ENCODE data around the gene KRTAP5-9. TPM values are rescaled to one million over a fixed set of nuclear protein-coding genes. Genes with fewer than 3 reads are reported as not detected.

The KRTAP5-9 gene
- total and polyA plus RNA-seq, 9 of the 15 experiments (the other 6 are each of a cell fraction or from before 2014, with no cell fraction given) = not detected

DNA sequence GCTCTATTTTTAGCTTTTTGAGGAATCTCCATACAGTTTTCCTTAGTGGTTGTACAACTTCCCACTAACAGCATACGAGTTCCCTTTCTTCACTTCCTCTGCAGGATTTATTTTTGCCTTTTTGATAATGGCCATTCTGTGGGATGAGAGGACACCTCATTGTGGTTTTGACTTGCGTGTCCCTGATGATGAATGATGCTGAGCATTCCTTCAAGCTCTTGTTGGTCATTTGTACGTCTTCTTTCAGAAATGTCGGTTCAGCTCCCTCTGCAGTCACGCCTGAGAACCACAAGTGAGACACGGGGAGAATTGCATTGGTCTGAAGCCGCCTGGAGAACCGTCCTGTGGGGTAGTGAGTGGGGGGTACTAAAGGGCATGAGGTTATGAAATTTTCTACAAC lies 15.2 kb downstream of the KRTAP5-9 start (continued):
- TF ChIP-seq, protein P1, sequence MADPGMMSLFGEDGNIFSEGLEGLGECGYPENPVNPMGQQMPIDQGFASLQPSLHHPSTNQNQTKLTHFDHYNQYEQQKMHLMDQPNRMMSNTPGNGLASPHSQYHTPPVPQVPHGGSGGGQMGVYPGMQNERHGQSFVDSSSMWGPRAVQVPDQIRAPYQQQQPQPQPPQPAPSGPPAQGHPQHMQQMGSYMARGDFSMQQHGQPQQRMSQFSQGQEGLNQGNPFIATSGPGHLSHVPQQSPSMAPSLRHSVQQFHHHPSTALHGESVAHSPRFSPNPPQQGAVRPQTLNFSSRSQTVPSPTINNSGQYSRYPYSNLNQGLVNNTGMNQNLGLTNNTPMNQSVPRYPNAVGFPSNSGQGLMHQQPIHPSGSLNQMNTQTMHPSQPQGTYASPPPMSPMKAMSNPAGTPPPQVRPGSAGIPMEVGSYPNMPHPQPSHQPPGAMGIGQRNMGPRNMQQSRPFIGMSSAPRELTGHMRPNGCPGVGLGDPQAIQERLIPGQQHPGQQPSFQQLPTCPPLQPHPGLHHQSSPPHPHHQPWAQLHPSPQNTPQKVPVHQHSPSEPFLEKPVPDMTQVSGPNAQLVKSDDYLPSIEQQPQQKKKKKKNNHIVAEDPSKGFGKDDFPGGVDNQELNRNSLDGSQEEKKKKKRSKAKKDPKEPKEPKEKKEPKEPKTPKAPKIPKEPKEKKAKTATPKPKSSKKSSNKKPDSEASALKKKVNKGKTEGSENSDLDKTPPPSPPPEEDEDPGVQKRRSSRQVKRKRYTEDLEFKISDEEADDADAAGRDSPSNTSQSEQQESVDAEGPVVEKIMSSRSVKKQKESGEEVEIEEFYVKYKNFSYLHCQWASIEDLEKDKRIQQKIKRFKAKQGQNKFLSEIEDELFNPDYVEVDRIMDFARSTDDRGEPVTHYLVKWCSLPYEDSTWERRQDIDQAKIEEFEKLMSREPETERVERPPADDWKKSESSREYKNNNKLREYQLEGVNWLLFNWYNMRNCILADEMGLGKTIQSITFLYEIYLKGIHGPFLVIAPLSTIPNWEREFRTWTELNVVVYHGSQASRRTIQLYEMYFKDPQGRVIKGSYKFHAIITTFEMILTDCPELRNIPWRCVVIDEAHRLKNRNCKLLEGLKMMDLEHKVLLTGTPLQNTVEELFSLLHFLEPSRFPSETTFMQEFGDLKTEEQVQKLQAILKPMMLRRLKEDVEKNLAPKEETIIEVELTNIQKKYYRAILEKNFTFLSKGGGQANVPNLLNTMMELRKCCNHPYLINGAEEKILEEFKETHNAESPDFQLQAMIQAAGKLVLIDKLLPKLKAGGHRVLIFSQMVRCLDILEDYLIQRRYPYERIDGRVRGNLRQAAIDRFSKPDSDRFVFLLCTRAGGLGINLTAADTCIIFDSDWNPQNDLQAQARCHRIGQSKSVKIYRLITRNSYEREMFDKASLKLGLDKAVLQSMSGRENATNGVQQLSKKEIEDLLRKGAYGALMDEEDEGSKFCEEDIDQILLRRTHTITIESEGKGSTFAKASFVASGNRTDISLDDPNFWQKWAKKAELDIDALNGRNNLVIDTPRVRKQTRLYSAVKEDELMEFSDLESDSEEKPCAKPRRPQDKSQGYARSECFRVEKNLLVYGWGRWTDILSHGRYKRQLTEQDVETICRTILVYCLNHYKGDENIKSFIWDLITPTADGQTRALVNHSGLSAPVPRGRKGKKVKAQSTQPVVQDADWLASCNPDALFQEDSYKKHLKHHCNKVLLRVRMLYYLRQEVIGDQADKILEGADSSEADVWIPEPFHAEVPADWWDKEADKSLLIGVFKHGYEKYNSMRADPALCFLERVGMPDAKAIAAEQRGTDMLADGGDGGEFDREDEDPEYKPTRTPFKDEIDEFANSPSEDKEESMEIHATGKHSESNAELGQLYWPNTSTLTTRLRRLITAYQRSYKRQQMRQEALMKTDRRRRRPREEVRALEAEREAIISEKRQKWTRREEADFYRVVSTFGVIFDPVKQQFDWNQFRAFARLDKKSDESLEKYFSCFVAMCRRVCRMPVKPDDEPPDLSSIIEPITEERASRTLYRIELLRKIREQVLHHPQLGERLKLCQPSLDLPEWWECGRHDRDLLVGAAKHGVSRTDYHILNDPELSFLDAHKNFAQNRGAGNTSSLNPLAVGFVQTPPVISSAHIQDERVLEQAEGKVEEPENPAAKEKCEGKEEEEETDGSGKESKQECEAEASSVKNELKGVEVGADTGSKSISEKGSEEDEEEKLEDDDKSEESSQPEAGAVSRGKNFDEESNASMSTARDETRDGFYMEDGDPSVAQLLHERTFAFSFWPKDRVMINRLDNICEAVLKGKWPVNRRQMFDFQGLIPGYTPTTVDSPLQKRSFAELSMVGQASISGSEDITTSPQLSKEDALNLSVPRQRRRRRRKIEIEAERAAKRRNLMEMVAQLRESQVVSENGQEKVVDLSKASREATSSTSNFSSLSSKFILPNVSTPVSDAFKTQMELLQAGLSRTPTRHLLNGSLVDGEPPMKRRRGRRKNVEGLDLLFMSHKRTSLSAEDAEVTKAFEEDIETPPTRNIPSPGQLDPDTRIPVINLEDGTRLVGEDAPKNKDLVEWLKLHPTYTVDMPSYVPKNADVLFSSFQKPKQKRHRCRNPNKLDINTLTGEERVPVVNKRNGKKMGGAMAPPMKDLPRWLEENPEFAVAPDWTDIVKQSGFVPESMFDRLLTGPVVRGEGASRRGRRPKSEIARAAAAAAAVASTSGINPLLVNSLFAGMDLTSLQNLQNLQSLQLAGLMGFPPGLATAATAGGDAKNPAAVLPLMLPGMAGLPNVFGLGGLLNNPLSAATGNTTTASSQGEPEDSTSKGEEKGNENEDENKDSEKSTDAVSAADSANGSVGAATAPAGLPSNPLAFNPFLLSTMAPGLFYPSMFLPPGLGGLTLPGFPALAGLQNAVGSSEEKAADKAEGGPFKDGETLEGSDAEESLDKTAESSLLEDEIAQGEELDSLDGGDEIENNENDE (IDR thresholded peaks at IDR 0.05; ENCODE audit: low read depth, low read length) = no peak
- TF ChIP-seq, protein P2, sequence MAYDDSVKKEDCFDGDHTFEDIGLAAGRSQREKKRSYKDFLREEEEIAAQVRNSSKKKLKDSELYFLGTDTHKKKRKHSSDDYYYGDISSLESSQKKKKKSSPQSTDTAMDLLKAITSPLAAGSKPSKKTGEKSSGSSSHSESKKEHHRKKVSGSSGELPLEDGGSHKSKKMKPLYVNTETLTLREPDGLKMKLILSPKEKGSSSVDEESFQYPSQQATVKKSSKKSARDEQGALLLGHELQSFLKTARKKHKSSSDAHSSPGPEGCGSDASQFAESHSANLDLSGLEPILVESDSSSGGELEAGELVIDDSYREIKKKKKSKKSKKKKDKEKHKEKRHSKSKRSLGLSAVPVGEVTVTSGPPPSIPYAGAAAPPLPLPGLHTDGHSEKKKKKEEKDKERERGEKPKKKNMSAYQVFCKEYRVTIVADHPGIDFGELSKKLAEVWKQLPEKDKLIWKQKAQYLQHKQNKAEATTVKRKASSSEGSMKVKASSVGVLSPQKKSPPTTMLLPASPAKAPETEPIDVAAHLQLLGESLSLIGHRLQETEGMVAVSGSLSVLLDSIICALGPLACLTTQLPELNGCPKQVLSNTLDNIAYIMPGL (CRISPR knock-in tag; IDR thresholded peaks at IDR 0.05) = no peak
- TF ChIP-seq ILK (tag; IDR thresholded peaks at IDR 0.05; ENCODE audit: borderline replicate concordance, low read depth) (no peak), RCOR1 (IDR thresholded peaks at IDR 0.05; ENCODE audit: borderline replicate concordance in 1 of 2, low read depth in 2 of 2, low read length in 2 of 2) (0 out of 4 replicates have a peak, but pooled peaks of 1 of the 2 experiments have one; percentile 33), RAD21 (CRISPR knock-in tag; conservative IDR thresholded peaks at IDR 0.05 in 1 of 2, IDR thresholded peaks at IDR 0.05 in 1 of 2) (peak; percentile 48 to 64), IRF9 (tag; IDR thresholded peaks at IDR 0.05) (no peak), MEIS2 (IDR thresholded peaks at IDR 0.05; ENCODE audit: partially characterized antibody) (peak; percentile 77), MITF (IDR thresholded peaks at IDR 0.05) (no peak)
- TF ChIP-seq, protein P3, sequence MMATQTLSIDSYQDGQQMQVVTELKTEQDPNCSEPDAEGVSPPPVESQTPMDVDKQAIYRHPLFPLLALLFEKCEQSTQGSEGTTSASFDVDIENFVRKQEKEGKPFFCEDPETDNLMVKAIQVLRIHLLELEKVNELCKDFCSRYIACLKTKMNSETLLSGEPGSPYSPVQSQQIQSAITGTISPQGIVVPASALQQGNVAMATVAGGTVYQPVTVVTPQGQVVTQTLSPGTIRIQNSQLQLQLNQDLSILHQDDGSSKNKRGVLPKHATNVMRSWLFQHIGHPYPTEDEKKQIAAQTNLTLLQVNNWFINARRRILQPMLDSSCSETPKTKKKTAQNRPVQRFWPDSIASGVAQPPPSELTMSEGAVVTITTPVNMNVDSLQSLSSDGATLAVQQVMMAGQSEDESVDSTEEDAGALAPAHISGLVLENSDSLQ (IDR thresholded peaks at IDR 0.05) = peak; percentile 52
